NCI-H128 (cell line): ENCODE data around the gene UTP11.

ENCODE experiments used
- DNase-seq: peaks from one replicate; lab custom pipeline; 2025; ENCODE audit not compliant: unreplicated experiment; lab: John Stamatoyannopoulos, UW

UTP11 gene

DNA sequence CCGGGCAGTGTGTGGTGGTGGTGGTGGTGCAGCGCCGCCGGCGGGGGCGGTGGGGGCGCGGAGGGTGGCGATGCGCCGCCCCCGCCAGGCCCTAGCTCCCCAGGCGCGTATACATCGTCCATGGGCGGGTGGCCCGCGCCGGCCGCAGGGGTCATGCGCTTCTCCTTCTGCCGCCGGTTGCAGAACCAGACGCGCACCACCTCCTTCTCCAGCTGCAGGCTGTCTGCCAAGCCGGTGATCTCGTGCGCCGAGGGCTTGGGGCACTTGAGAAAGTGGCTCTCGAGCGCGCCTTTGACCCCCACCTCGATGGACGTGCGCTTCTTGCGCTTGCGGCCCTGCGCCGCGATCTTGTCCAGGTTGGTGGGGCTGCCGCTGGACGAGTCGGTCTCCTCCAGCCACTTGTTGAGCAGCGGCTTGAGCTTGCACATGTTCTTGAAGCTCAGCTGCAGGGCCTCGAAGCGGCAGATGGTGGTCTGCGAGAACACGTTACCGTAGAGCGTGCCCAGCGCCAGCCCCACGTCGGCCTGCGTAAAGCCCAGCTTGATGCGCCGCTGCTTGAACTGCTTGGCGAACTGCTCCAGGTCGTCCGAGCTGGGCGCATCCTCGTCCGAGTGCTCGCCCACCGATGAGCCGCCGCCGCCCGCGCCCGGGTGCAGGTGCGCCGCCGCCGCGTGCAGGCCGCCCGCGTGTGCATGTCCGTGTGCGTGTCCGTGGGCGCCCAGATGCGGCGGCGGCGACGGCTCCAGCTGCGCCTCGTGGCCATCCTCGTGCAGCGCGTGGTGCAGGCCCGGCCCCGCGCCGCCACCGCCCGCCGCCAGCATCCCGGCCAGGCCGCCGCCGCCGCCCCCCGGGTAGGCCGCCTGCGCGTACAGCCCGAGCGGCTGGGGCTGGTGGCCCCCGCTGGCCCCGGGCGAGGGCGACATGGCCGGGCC is 33.1 kb downstream of the UTP11 start:
- DNase-seq: no peak

DNA sequence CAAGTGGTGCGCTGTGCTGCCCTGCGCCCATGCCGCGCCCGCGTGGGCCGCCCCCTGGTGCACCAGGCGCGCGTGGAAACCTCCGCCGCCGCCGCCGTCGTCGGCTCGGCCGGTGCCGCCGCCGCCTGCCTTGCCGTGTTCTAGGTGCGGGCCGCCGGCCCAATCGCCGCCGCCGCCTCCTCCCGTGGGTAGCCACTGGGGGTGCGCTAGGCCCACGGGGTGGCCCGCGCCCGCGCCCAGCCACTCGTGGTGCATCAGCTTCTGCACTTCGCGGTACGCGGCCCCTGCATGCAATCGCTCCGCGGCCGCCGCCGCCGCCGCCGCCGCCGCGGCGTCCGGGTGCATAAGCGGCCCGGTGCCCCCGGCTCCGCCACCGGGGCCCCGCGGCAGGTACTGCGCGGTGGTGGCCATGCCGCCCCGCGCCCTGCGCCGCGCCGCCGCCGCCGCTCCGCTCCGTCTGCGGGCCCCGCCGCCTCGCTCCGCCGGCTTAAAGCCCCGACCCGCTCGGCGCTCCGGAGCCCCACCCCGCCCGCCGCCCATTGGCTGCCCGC is 33.9 kb downstream of the UTP11 start, which contains the start of gene POU3F1:
POU3F1 (minus strand) TSS at position 461 of the 551 bp plus-strand sequence; CDS start at position 411, 50 bp downstream.
- no peak for DNase-seq

DNA sequence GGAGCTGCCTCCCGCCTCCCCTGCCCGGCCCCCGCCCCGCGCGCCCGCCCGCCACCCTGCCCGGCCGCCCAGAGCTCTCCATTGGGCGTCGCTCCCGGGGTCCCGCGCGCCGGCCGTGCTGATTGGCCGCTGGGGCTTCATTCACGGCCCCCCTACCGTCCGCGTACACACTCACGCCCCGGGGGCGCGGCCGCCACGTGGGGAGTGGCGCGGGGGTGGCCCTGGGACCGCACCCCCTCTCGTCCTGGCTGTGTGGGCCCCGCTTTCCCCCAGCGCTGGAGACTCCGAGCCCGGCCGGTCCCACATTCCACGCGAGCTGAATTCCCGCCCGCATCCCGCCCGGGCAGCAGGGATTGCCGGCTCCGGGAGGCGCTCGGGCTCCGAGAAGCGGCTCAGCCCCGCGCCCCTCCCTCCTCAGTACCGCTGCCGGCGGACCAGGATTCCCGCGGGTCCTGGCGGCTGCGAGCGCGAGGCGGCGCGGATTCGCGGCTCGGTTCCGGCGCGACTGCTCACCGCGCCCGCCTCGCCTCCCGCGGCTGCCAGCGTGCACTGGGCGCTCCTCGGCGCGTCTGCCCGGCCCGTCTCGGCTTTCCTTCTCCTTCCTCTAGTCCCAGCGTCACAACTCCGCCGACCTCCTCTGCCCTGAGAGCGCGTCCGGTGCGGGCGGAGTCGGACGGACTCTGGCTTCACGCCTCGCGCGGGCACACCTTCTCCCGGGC is 34.5 kb downstream of the UTP11 start:
- no peak for DNase-seq

DNA sequence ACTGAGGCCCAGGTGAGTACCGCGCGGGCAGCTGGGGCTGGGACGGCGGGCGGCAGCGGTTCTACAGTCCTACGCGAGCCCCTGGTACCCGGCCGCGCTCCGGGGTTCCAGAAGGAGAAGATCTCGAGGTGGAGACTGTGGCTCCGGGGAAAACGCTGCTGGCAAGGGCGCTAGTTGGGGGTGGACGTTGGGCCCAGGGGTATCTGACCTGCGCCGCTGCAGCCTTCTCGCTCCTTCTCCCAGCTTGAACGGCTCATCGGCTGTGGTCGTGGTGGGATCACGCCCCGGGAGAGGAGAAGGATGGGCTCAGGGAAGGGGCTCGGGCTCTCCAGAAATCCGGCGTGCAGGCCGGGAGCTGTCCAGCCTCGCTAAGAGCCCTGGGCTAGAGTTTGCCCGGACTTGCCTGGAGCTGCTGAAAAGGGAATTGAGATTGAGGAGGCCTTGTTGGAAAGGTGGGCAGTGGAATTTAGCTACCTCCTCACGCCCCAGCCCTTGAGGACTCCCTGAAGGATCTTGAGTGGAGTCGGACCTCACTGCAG is 35.1 kb downstream of the UTP11 start:
- no peak for DNase-seq

DNA sequence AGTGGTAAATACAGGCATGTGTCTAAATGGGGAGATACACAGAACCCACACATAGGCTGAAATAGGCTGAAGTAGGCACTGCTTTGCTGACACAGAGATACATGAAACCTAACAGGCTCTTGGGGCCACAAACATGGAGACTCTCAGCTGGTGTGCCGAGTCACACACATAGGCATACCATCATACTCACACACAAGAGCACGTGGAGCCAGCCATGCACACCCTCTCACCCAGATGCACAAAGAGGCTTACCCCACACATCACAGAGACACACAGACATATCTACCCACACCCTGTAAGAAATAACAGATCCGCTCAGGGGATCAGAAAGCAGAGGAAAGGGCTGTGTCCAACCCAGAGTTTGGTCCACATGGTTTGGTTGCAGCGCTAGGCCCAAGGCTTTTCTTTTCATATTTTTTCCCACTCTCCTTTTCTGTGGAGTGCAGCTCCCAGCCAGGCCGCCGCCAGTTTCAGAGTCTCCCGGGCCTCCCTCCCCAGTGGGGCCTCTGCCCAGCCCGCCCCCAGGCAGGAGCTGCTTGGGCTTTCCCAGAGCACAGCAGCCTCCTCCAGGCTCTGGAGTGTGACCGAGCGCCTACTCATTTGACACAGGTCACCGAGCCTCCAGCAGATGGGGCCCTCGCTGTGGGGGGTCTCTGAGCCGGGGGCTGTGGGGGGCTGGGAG is 38.0 kb downstream of the UTP11 start:
- no peak for DNase-seq

DNA sequence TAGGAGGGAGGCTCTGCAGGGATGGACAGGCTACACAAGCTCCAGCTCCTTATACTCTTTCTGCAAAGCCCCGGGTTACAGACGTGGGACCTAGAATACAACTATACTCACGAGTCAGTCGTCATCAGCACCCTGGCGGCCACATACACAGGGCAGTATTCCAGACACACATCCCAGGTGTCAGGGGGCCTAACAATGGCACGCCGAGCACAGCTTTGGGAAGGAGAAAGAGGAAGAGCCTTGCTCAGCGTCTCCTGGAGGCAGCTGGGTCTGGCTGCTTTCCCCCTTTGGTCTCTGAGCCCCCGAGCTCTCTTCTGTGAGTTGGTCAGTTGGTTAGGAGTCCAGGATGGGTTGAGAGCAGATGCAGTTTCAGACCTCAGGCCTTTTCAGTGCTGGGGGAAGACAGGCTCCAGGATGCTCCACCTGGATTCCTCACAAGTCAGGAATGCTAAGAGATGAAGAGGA is 38.6 kb downstream of the UTP11 start:
- no peak for DNase-seq

DNA sequence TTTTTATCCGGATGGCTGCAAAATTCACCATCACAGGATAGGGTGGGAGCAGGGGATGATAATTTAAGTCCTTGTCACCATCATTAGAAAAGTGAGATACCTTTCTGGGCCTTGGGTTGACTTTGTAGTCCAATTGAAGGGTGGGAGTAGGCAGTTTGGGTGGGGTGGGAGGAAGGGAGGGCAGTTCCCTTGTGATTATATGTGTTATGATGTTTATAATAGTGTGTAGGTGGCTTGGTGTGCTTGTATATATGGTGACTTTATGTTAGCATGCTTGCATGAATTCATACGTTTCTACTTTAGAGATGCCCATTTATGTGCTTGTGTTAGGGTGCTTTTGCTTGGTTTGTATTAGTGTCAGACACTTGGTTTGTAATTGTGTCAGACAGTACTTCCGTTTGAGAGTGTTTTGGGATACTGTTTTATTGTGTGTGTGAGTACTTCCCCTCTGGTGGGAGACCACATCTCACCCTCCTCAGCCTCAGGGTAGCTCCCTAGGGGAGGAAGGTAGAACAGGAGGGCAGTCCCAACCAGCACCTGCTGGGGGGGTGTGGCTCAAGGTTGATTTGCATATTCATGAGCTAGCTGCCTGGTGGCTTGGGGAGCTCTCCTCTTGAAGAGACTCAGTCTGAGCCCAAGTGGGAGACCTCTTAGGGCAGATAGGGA is 40.3 kb downstream of the UTP11 start:
- no peak for DNase-seq

DNA sequence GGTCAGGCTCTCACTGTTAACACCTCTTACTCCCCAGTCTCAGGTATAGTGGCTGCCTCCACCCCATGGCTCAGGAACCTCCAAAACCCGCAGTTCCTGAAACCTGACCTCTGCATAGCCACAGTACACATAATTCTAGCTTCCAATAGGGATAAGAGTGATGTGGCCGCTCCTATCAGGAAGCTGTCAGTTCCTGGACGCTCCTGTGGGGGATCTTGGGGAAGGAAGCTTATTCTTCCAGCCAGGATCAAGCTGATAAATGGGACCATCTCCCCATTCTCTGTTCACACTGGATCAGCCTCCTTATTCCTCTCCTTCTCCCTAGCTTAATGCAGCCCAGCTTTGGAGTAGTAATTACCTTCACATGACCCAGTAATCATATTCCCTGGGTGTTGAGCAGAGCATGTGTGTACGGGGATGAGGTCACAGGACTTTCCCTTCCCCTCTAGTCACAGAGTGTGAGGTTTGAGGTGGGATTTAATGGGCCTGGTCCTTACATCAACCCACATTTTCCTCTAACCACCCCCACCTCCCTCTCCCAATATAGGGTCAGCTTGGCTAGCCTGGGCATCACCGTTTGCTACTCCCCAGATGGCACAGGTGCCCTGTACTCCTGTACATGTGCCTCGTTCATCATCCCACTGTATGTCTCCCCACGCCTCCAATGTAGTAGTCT is 41.0 kb downstream of the UTP11 start:
- DNase-seq: no peak

DNA sequence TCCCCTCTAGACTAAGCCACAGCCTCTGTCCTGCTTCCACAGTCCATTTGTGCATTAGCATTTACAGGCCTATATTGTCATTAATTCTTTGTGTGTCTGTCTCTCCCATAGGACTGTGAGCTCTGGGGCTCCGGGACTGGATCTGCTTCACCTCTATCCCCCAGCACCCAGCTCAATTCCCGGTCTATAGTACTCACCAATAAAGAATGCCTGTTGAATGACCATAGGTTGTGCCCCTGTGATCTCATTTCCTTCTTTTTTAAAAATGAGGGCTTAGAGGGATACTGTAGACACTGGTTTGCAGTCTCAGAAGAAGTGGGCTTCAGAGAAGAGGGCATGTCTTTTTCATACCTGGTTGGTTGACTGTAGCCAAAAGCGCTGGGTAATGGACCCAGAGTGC is 42.9 kb downstream of the UTP11 start:
- no peak for DNase-seq

DNA sequence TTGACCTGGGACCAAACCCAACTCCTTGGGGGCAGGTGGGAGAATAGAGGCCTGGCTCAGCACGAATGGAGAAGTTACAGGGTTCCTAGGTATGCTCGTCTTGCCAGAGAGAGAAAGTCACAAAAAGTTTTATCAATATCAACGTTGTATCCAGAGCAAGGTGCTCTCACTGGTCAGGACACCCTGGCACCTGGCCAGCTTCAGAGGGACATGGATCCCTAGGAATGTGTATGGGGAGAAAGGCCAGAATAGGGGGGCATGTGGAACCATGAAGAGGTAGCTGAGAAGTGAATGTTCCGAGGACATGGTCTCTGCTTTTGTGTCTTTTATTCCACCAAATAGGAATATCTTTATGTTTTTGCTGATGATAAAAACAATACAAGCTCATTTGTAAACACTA is 43.4 kb downstream of the UTP11 start:
- no peak for DNase-seq

DNA sequence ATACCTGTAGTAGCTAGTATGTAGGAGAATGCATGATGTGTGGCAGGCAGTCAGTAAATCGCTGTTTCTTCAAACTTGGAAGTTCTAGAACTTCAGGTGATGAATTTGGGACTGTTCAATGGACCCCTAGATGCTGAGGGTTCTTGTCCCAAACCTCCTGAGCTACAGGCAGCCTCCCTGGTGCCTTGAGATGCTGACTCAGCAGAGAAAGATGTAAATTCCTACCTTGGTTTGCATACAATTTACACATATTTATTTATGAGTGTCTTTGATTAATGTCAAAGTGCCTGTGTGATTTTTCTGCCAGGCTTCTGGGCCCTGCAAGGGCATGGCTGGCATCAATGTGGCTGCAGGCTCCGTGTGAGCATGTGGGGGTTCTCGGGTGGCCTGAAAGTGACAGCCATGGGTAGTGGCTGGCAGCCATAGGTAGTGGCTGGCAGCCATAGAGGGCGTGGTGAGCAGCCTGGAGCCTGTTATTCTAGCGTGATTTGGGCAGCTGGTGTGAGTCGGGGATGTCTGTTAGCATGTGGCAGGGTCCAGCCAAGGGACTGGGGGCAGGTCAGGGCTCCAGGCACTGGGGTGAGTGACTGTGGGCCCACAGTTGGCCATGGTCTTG is 47.2 kb downstream of the UTP11 start:
- no peak for DNase-seq

DNA sequence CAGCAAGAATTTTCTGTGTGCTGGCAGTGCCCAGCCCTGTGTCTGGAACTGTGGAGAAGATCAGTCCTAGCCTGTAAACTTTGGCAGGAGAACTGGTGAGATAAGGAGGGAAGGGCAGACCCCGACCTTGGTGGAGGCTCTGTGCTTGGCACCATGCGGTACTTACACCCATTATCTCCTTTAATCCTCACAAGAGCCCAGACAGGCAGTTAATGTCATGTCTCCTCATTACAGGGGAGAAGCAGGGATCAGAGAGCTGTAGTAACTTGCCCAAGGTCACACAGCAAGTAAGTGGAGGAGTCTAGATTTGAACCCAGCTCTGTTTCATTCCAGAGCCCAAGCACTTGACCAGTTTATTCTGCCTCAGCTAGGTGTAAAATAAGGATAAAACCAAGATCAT is 48.0 kb downstream of the UTP11 start:
- DNase-seq: no peak

DNA sequence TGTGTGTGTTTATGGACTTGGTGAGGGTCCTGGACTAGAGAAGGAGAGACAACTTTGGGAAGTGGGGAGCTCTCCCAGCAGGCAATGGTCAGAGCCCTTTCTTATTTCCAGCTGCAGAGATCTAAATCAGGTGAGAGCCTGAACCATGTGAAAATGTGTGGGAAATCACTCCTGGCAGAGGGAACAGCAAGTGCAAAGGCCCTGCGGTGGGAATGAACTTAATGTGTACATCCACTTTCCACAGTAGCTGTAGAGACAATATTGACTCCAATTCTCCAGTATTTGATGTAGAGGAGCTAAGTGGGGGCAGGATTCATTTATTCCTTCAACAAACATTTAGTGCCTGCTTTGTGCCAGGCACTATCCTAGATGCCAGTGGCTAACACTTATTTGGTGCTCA is 48.8 kb downstream of the UTP11 start:
- no peak for DNase-seq

DNA sequence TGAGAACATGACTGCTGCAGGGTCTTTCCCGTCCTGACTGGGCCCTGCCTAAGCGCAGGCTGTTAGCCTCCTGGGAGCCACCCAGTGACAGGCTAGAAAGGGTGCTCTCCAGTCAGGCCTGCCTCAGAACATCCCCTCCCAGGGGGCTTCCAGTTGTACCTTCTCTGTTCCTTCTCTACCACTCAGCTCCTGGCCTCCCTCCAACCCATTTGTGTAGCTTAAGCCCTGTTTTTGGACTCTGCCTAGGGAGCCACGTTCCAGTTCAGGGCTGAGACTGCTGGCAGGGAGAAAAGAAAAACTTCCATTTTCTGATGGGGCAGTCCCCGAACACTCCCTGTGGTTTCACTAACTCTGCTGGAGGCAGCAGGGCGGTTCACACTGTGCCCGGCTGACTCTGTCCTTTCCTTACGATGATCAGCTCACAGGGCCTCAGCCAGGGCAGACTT is 49.4 kb downstream of the UTP11 start:
- DNase-seq: no peak

DNA sequence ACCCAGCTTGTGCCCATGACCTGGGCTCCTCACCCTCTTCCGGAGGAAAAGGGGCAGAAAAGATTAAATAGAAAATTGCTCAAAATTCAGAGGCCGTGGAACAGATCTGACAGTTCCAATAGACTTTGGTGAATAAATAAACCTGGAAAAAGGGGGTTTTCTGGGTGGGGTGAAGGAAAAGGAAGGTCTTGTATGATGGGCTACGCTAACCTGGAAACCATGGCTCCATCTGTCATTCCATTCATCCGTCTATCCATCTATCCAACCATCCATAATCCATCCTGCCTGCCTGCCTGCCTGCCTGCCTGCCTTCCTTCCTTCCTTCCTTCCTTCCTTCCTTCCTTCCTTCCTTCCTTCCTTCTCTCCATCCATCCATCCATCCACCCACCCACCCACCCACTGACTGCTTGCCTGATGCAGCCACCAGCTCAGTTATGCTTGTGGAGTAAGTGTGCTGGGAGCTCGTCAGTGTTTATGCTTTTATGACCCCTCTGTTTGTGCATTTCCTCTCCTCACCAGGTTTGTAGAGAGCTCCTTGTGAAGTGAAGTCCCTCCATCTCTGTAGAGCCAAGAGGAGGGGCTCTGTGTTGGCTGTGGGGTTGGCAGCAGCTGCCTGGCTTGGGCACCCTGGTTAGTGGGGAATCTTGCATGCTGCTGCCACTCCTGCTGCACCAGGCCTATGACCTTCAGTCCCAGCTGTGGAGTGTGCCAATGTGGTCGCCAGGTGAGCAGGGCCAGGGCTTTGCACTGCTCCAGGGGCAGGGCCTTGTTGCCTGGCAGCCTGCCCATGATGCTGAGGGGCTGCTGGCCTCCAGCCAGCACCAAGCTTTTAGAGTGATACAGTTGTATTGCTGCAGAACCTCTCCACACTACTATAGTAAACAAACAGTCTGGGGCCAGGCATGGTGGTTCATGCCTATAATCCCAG is 50.1 kb downstream of the UTP11 start:
- peak; percentile 86 for DNase-seq

DNA sequence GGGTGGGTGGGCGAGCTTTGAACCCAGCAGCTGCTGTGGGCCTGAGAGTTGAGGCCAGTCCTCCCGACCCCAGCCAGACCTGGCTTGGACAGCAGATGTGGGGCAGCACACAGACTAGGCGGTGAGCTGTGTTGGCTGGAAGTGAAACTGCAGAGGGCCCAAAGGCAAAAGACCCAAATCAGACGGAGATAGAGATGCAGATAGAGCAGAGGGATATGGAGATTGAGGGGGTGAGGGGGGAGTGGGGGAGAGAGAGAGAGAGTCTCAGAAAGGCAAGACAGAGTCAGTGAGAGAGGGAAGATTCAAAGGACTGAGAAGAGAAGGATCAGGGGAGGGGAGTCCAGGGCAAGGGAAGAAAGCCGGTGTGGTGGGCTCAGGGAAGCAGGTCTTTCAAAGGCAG is 51.1 kb downstream of the UTP11 start:
- DNase-seq: no peak

DNA sequence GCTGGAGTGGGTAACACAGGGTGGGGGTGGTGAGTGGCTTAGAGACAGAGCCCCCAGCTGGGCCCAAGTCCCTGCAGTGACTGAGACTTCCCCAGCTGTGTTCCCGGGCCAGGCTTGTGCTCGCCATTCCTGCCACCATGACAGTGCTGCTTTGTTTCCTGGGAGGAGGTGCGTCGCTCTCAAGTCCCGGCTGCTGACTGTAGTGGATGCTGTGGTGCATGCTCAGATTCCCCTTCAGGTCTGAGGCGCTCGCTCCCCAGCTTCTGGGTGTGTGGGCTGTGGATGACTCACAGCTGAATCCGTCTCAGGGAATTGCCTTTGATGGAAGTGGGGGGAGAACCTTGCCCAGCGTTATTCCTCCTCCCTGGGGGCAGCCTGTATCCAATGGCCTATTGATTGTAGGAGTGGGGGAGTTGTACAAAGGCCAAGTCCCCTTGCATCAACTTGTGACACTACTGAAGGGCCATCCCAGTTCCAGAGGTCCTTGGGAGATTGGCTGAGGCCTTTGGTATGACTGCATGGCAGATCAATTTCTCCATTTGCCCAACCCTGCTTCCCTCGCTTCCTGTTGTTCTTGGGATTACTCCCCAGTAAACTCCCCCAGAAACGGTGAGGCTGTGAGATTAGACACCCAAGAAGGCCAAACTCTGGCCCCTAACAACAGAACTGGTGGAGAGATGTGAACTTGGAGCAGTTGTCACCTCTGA is 51.8 kb downstream of the UTP11 start:
- DNase-seq: no peak
